ENCODE results near the gene SEPHS1.
A peak's percentile ranks its signal among the peaks of the same experiment; 100 is the strongest.

SEPHS1 gene

GRCh38 chr10:13366891-13367290, 18.8 kb upstream of the SEPHS1 start:
- no peak for TF ChIP-seq POU2F2 (IDR thresholded peaks at IDR 0.05; ENCODE audit: low read depth, low read length)
- no peak for TF ChIP-seq POLR2A (IDR thresholded peaks at IDR 0.05; ENCODE audit: low read depth, low read length)
- TF ChIP-seq TAF1 (IDR thresholded peaks at IDR 0.05; ENCODE audit: low read depth, low read length) = no peak
- no peak for TF ChIP-seq POLR2AphosphoS5 (IDR thresholded peaks at IDR 0.05; ENCODE audit: low read depth, low read length)
- no peak for TF ChIP-seq PAX5 (IDR thresholded peaks at IDR 0.05; ENCODE audit: insufficient read depth, low read length, severe bottlenecking)
- TF ChIP-seq SPI1 (IDR thresholded peaks at IDR 0.05; ENCODE audit: low read depth, low read length) = no peak
- no peak for DNase-seq (ENCODE audit: insufficient read length, low spot score)
- no peak for FAIRE-seq

DNA sequence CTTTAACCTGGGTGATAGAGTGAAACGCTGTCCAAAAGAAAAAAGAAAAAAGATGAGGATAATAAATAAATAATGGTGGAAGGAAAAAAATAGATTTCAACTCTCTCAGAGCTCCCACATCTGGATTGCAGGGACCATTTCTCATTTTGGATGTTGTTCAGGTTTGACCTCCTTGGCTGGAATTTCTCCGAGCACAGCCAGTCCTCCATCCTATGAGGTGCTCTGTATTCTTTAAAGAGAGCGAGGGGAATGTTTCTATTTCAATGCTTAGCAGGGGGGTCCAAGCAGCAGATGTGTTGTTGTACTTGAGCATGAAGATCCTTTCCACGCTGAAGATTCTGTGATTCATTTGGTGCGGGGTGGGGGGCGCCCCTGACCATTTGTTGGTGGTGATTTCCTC, 17.7 kb upstream of the SEPHS1 start:
- no peak for FAIRE-seq
- TF ChIP-seq SPI1 (IDR thresholded peaks at IDR 0.05; ENCODE audit: low read depth, low read length) (no peak), TAF1 (IDR thresholded peaks at IDR 0.05; ENCODE audit: low read depth, low read length) (no peak), POU2F2 (IDR thresholded peaks at IDR 0.05; ENCODE audit: low read depth, low read length) (no peak)
- no peak for DNase-seq (ENCODE audit: insufficient read length, low spot score)

GRCh38 chr10:13365243-13365642, 17.1 kb upstream of the SEPHS1 start:
- FAIRE-seq (no peak), DNase-seq (ENCODE audit: insufficient read length, low spot score) (no peak)
- TF ChIP-seq POU2F2 (IDR thresholded peaks at IDR 0.05; ENCODE audit: low read depth, low read length) = no peak

DNA sequence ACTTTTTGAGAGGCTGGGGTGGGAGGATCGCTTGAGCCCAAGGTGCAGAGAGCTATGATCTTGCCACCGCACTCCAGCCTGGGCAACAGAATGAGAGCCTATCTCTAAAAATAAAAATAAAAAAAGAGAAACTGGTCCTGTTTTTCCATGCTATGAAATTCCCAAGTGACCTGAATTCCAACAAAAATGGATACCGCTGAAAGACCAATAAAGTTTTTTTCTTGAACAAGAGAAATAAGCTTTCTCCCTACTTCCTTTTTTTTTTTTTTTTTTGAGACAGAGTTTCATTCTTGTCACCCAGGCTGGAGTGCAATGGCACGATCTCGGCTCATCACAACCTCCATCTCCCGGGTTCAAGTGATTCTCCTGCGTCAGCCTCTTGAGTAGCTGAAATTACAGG, 12.5 kb upstream of the SEPHS1 start:
- FAIRE-seq = no peak
- TF ChIP-seq SPI1 (IDR thresholded peaks at IDR 0.05; ENCODE audit: low read depth, low read length) = no peak
- no peak for TF ChIP-seq POLR2AphosphoS5 (IDR thresholded peaks at IDR 0.05; ENCODE audit: low read depth, low read length)
- TF ChIP-seq POLR2A (IDR thresholded peaks at IDR 0.05; ENCODE audit: low read depth, low read length) = no peak
- TF ChIP-seq TAF1 (IDR thresholded peaks at IDR 0.05; ENCODE audit: low read depth, low read length) = no peak
- TF ChIP-seq PAX5 (IDR thresholded peaks at IDR 0.05; ENCODE audit: insufficient read depth, low read length, severe bottlenecking) = no peak
- no peak for TF ChIP-seq POU2F2 (IDR thresholded peaks at IDR 0.05; ENCODE audit: low read depth, low read length)
- DNase-seq (ENCODE audit: insufficient read length, low spot score) = no peak

- FAIRE-seq (no peak), DNase-seq (ENCODE audit: insufficient read length, low spot score) (no peak)
- TF ChIP-seq POU2F2 (IDR thresholded peaks at IDR 0.05; ENCODE audit: low read depth, low read length) = no peak
- no peak for TF ChIP-seq TAF1 (IDR thresholded peaks at IDR 0.05; ENCODE audit: low read depth, low read length)
- TF ChIP-seq SPI1 (IDR thresholded peaks at IDR 0.05; ENCODE audit: low read depth, low read length) = no peak
- TF ChIP-seq POLR2A (IDR thresholded peaks at IDR 0.05; ENCODE audit: low read depth, low read length) = no peak
- TF ChIP-seq POLR2AphosphoS5 (IDR thresholded peaks at IDR 0.05; ENCODE audit: low read depth, low read length) = no peak
- no peak for TF ChIP-seq PAX5 (IDR thresholded peaks at IDR 0.05; ENCODE audit: insufficient read depth, low read length, severe bottlenecking)
These were observed 8.3 kb upstream of the SEPHS1 start for GRCh38 chr10:13356392-13356791.

GRCh38 chr10:13354783-13355182, 6.7 kb upstream of the SEPHS1 start:
- DNase-seq (ENCODE audit: insufficient read length, low spot score) (no peak), FAIRE-seq (no peak)
- no peak for TF ChIP-seq POLR2A (IDR thresholded peaks at IDR 0.05; ENCODE audit: low read depth, low read length)
- no peak for TF ChIP-seq POLR2AphosphoS5 (IDR thresholded peaks at IDR 0.05; ENCODE audit: low read depth, low read length)
- no peak for TF ChIP-seq POU2F2 (IDR thresholded peaks at IDR 0.05; ENCODE audit: low read depth, low read length)

DNA sequence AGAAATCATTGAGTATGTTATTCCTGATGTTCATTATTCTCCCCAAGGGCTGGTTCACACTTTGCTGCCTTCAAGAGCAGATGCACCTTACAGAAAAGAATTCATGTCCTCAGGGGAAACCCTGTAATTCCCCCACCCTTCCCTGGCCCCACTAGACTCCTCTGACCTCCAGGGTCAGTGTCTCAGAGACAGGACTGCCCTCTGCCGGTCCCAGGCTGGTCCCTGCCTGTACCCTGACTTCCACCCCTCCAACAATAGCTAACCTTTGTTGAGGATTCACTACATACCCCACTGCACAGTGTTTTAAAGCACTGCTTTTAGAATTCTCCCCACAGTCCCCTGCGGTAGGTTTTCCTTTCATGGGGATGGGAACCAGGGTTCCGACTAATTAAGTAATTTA, 4.4 kb upstream of the SEPHS1 start:
- DNase-seq (ENCODE audit: insufficient read length, low spot score) = no peak
- FAIRE-seq = no peak

GRCh38 chr10:13351340-13351915, 3.3 kb upstream of the SEPHS1 start:
- DNase-seq (ENCODE audit: insufficient read length, low spot score) = no peak
- no peak for FAIRE-seq
- no peak for TF ChIP-seq POLR2AphosphoS5 (IDR thresholded peaks at IDR 0.05; ENCODE audit: low read depth, low read length)
- peak; percentile 63 for TF ChIP-seq SPI1 (IDR thresholded peaks at IDR 0.05; ENCODE audit: low read depth, low read length)

More for the DNA sequence above, 4.4 kb upstream of the SEPHS1 start:
- TF ChIP-seq PAX5 (IDR thresholded peaks at IDR 0.05; ENCODE audit: insufficient read depth, low read length, severe bottlenecking) (no peak), POU2F2 (IDR thresholded peaks at IDR 0.05; ENCODE audit: low read depth, low read length) (no peak), POLR2AphosphoS5 (IDR thresholded peaks at IDR 0.05; ENCODE audit: low read depth, low read length) (no peak), SPI1 (IDR thresholded peaks at IDR 0.05; ENCODE audit: low read depth, low read length) (no peak), POLR2A (IDR thresholded peaks at IDR 0.05; ENCODE audit: low read depth, low read length) (no peak), TAF1 (IDR thresholded peaks at IDR 0.05; ENCODE audit: low read depth, low read length) (no peak)

DNA sequence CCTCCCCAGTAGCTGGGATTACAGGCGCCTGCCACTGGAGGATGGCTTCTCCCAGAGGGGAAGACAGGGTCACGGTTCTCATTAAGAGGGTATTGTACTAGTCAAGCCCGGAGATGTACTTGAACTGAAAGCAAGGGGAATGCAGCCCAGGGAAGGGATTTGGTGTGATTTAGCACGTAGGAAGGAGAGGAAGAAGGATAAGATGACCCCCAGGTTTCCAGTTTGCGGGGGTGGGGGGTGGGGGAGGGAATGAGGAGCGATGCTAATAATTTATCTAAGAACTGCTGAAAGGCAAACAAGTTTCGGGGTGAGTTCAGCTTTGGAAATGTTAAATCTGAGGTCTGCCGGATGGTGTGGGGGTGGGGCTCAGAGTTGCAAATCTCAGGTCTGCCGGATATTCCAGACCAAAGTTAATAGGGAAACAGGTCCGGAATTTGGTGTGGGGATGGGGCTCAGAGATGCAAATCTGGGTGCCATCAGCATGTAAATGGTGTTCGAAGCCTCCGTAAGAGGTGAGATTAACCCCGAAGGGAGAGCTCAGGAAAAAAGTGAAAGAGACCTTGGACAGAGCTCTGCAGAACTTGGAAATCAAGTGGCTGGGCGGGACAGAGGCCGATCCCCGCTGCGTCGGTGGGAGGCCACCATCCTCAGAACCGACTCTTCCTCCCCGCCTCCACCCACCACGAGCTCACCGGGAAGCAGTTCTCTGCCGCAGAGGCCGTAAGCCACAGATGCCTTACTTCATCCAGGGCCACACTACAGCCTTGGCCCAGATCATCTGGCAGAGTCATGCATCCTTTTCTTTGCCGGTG, 1.6 kb upstream of the SEPHS1 start:
- FAIRE-seq = peak; percentile 64

DNA sequence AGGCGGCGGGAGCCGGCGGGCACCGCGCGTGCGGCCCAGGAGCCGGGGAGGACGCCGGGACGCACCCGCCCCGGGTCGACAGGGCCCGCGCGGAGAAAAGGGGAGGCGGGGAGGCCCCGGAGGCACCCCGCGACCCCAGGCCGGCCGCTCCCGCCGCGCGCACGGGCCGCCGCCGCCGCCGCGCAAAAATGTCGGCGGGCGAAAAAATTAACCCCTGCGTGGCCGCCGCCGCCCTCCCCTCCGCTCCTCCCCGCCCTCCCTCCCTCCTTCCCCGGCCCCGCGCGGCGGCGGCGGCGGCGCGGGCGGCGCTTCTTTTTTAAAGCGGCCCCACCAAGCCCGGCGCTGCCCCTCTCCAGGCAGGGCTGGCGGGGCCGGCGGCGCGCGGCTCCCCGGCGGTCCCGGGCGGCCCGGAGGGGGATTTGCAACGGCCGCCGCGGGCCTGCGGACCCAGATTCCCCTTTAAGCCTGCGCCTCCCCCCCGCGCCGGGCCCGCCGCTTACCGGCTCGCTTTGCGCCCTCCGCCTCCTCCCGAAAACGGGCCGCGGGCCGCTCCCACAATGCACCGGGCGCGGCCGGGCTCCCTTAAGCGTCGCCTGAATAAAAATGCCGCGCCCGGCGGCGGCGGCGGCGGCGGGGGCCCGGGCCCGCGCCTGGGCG, 465 bp downstream of the SEPHS1 start:
- FAIRE-seq = peak; percentile 20
- DNase-seq (ENCODE audit: insufficient read length, low spot score) = peak; percentile 66
- TF ChIP-seq POLR2A (IDR thresholded peaks at IDR 0.05; ENCODE audit: low read depth, low read length) (no peak), PAX5 (IDR thresholded peaks at IDR 0.05; ENCODE audit: insufficient read depth, low read length, severe bottlenecking) (no peak), TAF1 (IDR thresholded peaks at IDR 0.05; ENCODE audit: low read depth, low read length) (no peak), POLR2AphosphoS5 (IDR thresholded peaks at IDR 0.05; ENCODE audit: low read depth, low read length) (no peak), POU2F2 (IDR thresholded peaks at IDR 0.05; ENCODE audit: low read depth, low read length) (no peak), SPI1 (IDR thresholded peaks at IDR 0.05; ENCODE audit: low read depth, low read length) (no peak)

More for the DNA sequence above, 1.6 kb upstream of the SEPHS1 start:
- DNase-seq (ENCODE audit: insufficient read length, low spot score) = no peak
- TF ChIP-seq POU2F2 (IDR thresholded peaks at IDR 0.05; ENCODE audit: low read depth, low read length) = no peak
- TF ChIP-seq TAF1 (IDR thresholded peaks at IDR 0.05; ENCODE audit: low read depth, low read length) = no peak
